HG03520 (cell line): ENCODE results near the gene RAPGEF5.

Experiments
- ATAC-seq: cut with Tn5 transposase; IDR thresholded peaks from one replicate; pipeline ENCODE4 v1.9.1; 2021; ENCODE audit warnings: mild to moderate bottlenecking, moderate library complexity; ENCODE audit not compliant: unreplicated experiment

The RAPGEF5 gene

GRCh38 chr7:22167482-22167881, 189.5 kb downstream of the RAPGEF5 start:
- ATAC-seq = no peak

- no peak for ATAC-seq
Measured at GRCh38 chr7:22166928-22167327, 190.0 kb downstream of the RAPGEF5 start.

GRCh38 chr7:22159341-22159740, 197.6 kb downstream of the RAPGEF5 start:
- no peak for ATAC-seq

GRCh38 chr7:22157552-22157951, 199.4 kb downstream of the RAPGEF5 start:
- ATAC-seq = no peak

- no peak for ATAC-seq
Measured at GRCh38 chr7:22156205-22156604, 200.7 kb downstream of the RAPGEF5 start.

- no peak for ATAC-seq
Measured at GRCh38 chr7:22154143-22154529, 202.8 kb downstream of the RAPGEF5 start.

GRCh38 chr7:22153432-22154142, 203.4 kb downstream of the RAPGEF5 start:
- no peak for ATAC-seq

- no peak for ATAC-seq
Measured at GRCh38 chr7:22152690-22153089, 204.3 kb downstream of the RAPGEF5 start.

- no peak for ATAC-seq
Measured at GRCh38 chr7:22151901-22152300, 205.1 kb downstream of the RAPGEF5 start.

DNA sequence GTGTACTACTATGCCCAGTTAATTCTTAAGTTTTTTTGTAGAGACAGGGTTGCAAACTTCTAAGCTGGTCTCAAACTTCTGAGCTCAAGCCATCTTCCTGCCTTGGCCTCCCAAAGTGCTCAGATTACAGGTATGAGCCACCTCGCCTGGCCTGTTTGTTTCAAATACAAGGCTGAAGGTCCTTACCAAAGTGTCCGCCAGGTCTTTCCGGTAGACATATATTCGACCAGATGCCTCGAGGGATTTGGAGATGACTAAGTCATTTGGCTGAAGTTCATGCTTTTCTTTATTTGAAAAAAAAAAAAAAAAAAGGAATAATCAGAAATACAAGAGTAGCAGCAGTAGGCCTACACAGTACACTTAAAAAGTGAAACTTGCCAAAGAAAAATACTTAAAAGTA, 206.7 kb downstream of the RAPGEF5 start:
- ATAC-seq = no peak

DNA sequence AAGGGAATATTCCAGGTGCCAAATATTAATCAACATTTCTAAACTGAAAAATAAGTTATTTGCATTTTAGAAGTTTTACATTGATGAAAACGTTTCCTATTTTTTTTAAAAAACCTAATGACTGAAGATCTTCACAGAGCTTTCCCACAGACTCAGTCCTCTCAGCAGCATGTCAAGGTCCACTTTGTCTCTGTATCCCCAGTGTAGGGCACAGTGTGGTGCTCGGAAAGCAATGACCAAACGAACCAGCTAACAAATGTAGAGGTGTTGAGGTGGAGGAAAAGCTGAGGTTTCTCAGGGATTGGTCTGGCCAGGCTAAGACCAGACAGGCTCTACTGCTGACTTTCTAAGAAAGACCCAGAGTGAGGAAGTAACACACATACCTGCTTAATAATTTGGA, 209.1 kb downstream of the RAPGEF5 start:
- no peak for ATAC-seq

DNA sequence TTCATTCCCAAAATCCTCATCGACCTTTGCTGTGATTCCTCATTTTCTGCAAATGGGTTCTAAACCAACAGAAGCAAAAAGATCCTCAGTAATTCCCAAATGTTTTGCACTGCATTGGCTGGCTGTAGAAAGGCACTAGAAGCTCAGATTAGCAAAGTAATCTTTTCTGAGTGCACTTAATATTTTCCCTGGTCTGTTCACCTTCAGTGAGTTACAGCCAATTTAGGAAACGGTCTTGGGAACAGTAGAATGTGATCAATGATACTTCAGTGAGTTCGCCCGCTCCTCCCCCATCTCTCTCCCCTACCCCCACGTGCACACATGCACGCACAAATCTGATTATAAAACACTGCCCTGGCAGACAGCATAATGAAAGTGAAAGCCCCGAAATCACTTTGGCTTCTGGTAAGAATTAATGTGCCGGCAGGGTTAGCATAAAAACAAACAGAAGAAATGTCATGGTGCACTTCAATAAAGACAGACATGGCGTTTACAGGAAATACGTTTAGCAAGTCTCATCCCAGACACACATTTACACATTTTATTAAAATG, 209.9 kb downstream of the RAPGEF5 start:
- no peak for ATAC-seq

DNA sequence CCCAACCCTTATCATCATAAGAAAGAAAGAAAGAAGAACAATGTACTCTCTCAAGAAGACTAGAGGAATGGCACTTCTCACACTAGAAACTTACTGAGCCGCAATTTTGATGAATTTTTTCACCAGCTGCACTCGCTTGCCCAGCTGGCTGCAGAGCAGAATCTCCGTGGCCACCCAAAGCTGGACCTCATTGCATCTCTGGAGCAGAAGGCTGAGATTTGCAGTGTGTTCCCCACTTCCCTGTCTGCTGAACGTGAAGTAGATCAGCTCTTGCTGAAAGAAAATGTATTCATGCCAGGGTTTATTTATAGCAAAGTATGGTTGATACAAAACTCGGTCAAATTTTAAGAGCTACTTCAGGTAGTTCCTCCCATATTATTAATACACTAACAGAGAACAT, 212.0 kb downstream of the RAPGEF5 start:
- ATAC-seq = no peak

DNA sequence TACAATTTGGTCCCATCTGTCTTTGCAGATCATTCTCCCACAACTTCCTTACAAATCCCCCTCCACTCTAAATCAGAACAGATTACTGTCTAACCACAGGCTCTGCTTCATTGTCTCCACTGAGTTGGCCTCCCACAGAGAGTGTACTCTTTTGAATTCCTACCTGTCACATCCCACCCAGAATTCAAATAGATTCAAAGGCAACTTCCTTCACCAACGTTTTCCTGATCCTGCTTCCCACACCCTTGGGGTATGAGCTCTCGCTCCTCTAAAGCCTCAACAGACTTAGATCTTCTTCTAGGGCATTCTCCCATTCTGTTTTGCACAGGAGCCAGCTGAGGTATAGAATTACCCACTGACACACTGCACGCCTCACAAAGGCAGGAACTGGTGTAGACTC, 213.5 kb downstream of the RAPGEF5 start:
- no peak for ATAC-seq

DNA sequence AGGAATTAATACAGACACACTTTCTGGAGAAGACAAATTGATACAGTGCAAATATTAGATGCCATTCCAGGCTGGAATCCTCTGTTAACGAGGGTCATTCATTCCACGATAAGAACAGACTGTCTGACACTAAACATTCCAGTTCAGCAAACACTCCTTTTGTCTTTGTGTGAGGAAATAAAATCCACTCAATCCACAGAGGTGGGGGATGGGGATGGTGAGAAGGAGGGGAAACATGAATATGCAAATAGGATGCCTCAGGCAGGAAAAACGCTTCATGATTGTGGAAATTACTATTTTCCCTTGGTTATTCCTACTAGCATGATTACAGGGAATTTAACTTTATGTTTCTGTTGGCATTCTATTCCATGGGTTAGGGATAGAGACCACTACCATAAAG, 214.4 kb downstream of the RAPGEF5 start:
- ATAC-seq = no peak

DNA sequence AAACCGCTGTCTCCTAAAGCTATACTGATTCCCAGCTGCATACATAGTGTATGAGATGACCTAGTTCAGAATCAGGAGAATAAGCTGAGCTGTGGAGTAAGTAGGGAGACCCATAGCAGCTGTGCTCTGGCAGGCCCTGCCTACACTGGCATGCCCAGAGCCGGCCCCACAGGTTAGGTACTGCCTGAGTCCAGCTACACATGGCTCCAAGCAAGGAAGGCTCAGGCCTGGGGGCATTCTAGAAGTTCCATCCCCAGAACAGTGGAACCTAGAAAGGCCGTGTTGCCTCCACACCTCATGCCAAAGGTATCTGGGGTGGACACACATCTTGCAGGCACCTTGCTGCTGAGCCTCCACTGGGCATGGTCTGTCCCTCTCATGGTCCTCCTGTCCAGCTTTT, 215.6 kb downstream of the RAPGEF5 start:
- ATAC-seq = no peak

- ATAC-seq = no peak
Measured at GRCh38 chr7:22140578-22140977, 216.4 kb downstream of the RAPGEF5 start.

- no peak for ATAC-seq
Measured at GRCh38 chr7:22138886-22139285, 218.1 kb downstream of the RAPGEF5 start.

GRCh38 chr7:22138106-22138505, 218.8 kb downstream of the RAPGEF5 start:
- no peak for ATAC-seq

DNA sequence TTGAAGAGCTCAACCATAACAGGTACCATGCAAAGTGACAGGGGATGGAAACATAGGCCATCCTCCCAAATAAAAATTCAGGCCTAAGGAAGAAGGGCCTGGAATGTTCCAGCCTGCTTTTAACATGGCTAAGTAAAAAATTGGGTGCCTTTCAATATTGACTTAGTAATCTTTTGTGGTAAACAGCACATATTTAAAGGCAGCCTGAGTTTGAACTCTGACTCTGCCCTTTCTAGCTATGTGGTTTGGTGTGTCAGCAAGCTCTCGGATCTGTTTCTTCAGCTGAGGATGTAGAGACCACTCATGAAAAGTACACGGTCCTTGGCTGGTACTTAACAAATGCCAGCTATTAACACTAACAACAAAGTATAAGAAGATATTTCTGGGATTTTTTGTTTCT, 219.5 kb downstream of the RAPGEF5 start:
- ATAC-seq = no peak

GRCh38 chr7:22137026-22137425, 219.9 kb downstream of the RAPGEF5 start:
- ATAC-seq = no peak

DNA sequence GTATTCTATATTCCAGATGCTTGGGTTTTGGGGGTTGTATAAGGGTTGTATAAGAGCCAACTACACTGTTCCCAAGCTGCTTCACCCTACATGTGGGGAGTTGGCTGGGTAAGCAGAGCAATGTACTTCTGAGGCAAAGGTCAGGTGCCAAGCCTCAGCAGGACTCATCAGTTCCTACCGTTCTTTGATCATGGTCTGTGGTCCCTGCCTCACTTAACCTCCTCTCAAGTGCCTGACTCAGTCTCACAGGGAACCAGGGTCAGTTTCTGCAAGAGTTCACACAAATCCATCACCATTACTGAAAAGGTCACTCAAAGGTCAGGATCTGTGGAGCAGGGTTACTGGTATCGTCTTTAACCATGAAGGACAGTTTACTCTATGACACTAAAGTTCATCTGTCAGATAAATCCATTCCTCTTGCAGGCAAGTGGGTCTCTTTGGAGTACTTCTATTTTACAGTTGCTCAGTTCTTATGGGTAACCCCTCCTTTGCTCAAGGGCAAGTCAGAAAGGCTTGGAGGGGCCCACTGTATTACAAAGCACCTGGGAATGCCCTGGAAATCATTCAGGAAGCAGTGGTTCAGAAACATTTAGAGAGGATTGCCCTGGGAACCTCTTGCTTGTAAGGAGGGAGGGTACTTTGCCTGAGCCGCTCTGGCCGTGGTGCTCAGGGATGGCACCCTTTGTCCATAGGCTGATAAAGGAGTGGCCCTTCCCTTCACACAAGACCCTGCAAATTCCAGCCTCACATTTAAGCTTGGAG, 227.0 kb downstream of the RAPGEF5 start:
- ATAC-seq = no peak
